Head of caudate nucleus (tissue), 42 donors: Measurements from ENCODE around the gene TMEM214.

Experiments used
- DNase-seq, 42 donors: peaks; one replicate each; pipeline versions ENCODE4 v3.0.0 to v3.0.0-alpha.2; 2020 to 2021; ENCODE audit warnings: mixed read lengths in 7 of 42
- intact Hi-C: fragments of 100-400 bp; cut with DNase I; formaldehyde crosslinking; loops from one replicate; pipeline ENCODE4 v1.15.0; 2022

The TMEM214 gene, protein sequence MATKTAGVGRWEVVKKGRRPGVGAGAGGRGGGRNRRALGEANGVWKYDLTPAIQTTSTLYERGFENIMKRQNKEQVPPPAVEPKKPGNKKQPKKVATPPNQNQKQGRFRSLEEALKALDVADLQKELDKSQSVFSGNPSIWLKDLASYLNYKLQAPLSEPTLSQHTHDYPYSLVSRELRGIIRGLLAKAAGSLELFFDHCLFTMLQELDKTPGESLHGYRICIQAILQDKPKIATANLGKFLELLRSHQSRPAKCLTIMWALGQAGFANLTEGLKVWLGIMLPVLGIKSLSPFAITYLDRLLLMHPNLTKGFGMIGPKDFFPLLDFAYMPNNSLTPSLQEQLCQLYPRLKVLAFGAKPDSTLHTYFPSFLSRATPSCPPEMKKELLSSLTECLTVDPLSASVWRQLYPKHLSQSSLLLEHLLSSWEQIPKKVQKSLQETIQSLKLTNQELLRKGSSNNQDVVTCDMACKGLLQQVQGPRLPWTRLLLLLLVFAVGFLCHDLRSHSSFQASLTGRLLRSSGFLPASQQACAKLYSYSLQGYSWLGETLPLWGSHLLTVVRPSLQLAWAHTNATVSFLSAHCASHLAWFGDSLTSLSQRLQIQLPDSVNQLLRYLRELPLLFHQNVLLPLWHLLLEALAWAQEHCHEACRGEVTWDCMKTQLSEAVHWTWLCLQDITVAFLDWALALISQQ

DNA sequence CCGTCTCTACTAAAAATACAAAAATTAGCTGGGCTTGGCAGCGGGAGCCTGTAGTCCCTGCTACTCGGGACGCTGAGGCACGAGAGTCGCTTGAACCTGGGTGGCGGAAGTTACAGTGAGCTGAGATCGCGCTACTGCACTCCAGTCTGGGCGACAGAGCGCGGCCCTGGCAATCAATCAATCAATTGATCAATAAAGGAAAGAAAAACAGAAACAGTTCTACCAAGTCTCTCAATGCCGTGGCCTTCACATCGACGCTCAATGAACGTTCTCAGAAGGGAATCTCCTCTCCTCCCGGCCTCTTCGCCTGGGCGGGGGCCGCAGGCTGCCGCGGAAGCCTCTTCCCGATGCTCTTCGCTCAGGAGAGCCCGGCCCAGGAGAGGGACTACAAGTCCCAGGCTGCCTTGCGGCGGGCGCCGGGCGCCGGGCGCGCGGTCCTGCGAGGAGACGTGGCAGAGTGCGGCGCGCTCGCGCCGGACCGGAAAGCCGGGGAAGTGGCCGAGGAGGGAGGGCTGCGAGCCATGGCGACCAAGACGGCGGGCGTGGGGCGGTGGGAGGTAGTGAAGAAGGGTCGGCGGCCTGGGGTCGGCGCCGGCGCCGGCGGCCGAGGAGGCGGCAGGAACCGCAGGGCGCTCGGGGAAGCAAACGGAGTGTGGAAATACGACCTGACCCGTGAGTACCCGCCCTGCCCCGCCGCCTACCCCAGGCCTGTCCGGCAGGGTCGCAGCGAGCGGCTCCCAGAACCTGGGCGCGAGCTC is at the start of gene TMEM214:
TMEM214 (plus strand) TSS at position 471 of the 758 bp plus-strand sequence; CDS start at position 522, 51 bp downstream.
- intact Hi-C loops: loop anchor here (10.0 kb wide), 1 partner anchor 52 kb away; the partner anchor contains the start of gene KHK
- peak; percentile 72 to 96 (median 91) for DNase-seq

DNA sequence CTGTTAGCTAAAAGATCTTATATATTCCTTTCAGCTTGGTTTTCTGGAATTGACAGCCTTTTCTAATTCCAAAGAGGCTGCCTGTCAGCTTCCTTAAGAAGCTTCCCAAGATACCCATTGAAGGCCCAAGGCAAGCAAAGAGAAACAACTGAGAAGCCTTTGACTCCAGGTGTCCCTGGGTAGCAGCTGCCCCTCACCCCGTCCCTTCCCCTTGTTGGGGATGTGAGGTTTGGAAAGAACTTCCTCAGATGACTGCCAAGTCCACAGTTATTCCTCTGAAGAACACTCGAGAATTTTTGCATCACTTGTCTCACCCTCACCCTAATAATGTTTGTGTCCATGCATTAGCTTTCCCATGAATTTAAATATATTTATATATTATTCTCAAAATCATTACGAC is 49.0 kb upstream of the TMEM214 start:
- intact Hi-C loops: no loop called here
- no peak for DNase-seq

DNA sequence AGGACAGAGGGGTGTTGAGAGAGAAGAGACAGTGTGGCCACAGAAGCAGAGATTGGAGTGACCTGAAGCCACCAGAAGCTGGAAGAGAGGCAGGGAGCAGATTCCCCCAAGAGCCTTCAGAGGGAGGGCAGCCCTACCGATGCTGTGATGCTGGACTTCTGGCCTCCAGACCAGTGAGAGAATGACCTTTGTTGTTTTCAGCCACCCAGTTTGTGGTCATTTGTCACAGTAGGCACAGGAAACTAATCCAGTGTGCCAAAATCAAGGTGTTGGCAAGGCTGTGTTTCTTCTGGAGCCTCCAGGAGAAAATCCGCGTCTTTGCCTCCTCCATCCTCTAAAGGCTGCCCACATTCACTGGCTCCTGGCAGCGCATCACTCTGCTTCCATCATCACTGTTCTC is 47.0 kb upstream of the TMEM214 start:
- DNase-seq: no peak
- intact Hi-C loops: no loop called here

DNA sequence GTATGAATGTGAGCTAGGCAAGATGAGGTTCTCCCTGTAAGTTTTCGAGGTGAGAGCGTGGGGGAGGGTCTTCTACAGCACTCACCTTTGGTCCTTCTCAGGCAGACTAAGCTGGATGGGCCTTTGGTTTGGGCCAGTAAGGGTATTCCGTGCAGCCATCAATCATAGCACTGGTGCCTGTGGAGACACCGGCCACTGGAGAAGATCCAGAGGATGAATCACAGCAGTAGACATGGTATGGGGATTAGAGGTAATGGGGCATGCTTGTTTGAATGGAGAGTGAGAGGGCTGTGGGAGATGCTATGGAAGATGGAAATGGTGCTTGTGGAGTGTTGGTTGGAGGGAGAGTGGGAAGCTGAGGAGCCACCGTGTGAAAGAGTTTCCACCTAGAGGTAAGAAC is 46.2 kb upstream of the TMEM214 start:
- intact Hi-C loops: no loop called here
- DNase-seq: no peak

DNA sequence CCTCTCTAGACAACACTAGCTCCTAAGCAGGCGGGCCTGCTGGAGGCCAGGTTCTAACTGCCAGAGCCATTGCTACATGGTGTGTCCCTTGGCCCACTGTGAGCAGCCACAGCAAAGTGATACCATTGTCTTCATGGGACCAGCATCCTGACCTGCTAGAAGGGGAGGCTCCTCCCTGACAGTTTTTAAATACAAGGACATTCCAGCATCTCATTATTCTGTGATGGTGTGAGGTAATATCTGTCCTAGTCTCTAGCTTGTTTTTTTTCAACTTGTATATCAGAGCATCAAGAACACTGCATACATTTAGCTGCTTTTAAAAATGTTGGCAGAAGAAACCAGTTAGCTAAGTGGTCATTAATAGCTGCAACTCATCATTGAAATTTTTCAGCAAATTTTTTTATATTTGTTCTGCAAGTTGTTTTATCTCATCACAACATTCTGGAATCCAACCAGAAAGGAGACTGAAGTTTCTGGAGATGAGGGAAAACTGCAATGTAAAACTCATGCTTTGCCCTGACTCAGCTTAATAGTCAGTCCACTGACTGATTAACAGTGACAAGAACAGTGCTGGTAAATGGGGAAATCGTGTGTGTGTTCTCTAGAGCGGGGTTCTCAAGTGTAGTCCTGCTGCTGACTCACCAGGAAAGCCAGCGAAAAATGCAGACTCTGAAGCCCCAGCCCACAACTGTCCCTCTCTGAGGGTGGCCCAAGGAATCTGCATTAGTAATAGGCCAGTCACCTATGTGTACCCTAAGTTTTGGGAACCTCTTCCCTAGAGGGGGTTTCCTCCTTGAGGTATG is 44.5 kb upstream of the TMEM214 start:
- intact Hi-C loops: no loop called here
- peak in 1 of 42 donors; percentile 46 for DNase-seq

DNA sequence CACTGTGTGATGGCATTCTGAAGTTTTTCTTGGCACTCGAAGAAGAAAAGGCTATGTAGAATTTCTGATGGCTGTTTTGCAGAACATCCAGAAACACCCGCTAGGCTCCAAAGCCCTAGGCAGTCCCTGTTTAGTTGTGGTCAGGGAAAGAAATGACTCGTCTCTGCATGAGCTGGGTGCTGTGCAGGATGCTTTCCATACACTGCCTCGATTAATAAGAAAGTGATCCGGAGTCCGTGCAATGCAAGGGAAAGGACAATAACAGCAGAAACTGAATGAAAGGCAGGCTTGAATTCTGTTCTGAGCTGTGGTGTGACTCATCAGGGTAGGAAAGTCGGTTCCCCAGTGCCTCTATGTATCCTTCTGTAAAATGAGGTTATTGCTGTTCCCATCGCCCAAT is 43.6 kb upstream of the TMEM214 start:
- intact Hi-C loops: no loop called here
- no peak for DNase-seq

DNA sequence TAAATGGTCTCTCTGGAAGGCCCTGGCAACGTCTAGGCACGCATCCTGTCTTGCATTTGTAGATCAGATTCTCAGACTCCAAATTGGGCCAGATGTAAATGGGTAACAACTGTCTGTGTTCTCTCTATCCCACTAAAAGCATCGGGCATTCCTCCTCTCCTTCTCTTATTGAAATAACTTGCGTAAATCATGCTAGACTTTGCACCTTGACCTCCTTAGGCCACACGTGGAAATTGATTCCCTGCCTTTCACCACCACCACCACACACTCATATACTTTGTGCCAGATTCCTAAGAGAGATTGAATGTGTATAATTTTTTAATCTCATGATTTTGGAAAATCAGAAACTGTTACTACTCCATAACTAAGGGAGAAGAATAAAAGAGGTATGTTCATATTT is 41.0 kb upstream of the TMEM214 start:
- DNase-seq: no peak

DNA sequence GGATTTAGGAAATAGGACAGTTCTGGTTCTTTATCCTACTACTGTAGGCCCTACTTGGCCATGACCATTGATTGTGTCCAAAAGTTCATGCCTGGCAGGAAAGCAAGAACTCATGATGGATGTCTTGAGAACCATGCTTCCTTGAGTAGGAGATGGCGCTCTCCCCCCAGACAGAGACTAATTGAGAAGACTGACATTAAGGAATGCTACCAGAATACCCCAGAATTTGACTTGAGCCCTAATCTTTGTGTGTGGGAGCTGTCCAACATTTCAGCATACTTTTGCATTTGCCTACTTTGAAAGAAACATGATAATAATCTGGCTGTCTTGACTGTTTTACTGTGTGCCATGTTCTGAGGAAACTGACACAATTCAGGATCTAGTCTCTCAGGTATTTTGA is 39.0 kb upstream of the TMEM214 start:
- no peak for DNase-seq
- intact Hi-C loops: no loop called here

More for the DNA sequence above, 41.0 kb upstream of the TMEM214 start:
- intact Hi-C loops: no loop called here

DNA sequence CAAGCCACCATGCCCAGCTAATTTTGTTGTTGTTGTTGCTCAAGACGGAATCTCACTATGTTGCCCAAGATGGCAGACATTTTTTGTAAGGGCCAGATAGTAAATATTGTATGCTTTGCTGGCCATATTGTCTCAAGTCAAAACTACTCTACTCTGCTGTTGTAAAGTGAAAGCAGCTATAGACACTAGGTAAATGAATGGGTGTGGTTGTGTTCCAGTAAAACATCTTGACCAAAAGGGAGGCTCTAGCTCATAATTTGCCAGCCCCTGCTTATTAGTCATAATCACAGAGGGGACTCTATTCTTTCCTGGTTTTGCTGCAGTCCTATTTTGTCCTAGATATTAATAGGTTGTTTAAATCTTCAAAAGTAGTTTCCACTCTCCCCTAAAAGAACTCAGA is 37.8 kb upstream of the TMEM214 start:
- intact Hi-C loops: no loop called here
- no peak for DNase-seq

DNA sequence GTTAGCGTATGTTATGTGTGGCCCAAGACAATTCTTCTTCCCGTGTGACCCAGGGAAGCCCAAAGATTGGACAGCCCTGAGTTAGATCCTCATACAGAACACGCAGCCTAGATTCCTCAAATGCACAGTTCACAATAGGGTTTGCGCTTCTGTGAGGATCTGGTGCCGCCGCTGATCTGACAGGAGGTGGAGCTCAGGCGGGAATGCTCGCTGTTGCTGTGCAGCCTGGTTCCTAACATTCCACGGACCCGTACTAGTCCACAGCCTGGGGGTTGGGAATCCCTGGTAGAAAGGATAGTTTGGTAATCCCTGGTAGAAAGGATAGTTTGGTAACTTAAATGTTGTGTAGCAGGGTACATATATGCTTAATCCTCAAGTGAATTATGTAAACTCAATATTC is 35.4 kb upstream of the TMEM214 start:
- intact Hi-C loops: no loop called here
- DNase-seq: no peak

DNA sequence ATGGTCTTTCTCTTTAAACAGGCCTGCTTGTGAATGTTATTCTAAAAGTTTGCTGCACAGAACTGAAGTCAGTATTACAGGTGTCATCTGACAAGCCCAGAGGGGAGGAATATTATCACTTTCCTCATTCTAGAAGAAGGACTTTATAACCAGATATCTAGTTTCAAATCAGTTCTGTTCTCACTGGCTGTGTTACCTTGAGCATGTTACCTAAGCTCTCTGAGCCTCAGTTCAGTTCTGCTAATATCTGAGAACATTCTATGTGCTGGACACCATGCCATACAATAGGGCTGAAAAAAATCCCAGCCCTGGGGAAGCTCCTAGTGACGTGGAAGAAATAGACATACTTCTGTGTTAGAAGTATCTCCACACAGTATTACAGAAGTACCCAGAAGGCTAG is 34.4 kb upstream of the TMEM214 start:
- no peak for DNase-seq
- intact Hi-C loops: no loop called here

DNA sequence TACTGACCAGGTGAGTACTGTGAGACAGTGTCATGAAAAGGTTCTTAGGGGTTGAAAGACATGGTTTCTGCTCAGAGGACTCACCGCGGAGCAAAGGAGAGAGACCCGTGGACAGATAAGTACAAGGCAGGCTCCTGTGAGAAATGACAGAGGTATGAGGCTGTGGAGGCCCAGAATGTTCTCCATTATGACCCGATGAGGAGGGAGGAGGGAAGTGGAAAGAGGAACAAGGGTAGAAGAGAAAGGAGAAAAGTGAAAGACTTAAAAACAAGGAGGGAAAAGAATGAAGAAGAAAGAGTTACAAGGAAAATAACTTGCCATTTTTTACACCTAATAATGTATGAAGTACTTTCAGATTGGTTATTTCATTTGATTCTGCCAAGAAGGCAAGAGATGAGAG is 32.5 kb upstream of the TMEM214 start:
- no peak for DNase-seq
- intact Hi-C loops: no loop called here

DNA sequence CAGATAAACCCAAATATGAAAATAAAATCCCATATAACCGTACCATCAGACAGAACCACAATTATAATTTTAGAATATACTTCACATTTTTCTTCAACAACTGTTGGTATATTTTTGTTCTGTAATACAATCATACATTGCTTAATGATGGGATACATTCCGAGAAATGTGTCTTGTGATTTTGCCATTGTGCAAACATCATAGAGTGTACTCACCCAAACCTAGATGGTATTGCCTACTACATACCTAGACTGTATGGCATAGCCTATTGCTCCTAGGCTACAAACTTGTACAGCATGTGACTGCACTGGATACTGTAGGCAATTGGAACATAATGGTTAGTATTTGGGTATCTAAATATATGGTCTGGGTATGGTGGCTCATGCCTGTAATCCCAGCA is 31.8 kb upstream of the TMEM214 start:
- no peak for DNase-seq
- intact Hi-C loops: no loop called here

DNA sequence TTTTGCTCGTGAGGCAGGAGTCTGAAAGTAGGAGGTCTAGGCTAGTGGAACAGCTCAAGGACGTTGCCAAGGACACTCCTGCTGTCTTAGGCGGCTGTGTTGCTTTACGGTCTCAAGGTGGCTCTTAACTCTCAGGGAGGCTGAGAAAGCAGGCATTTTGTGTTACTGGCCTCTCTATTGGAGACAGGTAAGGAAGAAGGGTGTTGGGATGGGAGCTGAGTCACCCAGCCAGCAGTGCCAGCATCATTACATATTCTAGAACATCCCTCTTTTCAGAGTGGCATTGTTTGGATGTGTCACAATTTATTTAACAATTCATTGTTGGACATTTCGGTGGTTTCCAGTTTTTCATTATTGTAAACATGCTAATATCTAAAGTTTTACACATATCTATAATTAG is 30.8 kb upstream of the TMEM214 start:
- DNase-seq: peak in 2 of 42 donors; percentile 12 to 55
- intact Hi-C loops: no loop called here

DNA sequence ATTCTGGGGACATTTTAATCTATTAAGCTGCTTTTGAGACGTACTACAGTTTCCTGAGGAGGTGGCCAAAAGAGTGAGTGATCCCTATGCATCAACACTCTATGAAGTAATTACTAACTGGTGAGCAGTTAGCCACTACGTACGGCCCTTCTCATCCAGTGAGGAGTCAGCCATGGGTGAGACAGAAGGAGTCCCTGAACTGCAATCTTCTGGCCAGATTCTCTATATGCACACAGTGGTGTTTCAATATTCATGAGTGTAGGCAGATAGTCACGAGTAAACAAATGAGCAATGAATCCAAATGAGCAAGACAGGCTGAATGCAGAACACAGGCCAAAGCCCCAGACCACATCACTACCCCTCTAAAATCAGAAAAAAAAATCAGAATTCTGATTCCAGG is 29.8 kb upstream of the TMEM214 start:
- no peak for DNase-seq
- intact Hi-C loops: no loop called here

DNA sequence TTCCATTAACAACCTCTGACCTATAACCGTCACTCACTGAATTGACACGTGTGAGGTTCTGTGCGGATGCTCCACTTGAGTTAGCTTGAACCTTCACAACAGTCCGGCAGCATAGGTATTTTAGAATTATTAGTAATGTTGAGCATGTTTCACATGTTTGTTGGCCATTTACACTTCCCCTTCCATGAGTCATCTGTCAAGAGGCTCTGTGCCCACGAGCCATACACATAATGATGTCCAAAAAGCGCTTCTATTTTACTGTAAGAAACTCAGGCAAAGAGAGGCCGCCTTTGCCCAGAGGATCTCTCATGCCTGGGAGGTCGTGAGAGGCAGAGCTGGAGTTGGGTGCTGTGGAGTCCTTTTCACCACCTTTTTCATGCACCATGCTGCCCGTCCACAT is 28.9 kb upstream of the TMEM214 start:
- peak in 1 of 42 donors; percentile 36 for DNase-seq
- intact Hi-C loops: no loop called here

DNA sequence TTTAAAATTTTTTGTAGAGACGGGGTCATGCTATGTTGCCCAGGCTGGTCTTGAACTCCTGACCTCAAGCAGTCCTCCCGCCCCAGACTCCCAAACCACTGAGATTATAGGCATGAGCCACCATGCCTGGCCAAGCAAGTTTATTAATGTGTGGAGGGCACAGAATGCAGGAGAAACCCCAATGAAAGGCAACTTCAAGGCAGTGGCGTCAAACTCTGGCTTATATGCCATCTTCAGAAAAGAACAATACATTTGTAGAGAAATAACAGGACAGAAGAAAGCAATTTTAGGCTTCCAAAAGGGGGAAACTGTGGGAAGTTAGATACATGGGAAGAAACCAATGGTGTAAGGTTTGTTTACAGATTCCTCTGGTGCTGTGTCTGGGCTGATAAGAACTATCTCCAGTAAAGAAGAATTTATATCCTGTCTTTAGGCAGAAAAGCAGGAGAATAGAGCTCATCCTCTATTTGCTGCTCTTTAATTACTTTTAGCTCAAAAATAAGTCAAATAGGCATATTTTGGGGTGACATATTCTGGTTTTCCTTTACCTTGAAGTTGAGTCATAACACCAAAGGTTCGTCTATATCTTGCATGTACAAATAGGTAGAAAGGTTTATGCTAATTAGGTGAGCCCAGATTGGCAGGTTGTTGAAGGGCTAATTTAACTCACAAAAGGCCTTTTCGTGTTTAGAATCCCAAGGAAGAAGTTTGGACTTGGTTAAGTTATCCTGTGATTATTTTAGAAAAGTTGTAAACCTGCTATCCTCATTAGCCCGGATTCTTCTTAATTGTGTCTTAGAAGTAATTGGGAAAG is 26.0 kb upstream of the TMEM214 start:
- intact Hi-C loops: no loop called here
- DNase-seq: no peak
